HG02840 (cell line): Measurements from ENCODE around the gene VSIG2.

Source experiments
- ATAC-seq: cut with Tn5 transposase; IDR thresholded peaks from one replicate; pipeline ENCODE4 v1.9.1; 2021; ENCODE audit warnings: mild to moderate bottlenecking, moderate library complexity, moderate number of reproducible peaks; ENCODE audit not compliant: unreplicated experiment, low FRiP score

VSIG2 gene

DNA sequence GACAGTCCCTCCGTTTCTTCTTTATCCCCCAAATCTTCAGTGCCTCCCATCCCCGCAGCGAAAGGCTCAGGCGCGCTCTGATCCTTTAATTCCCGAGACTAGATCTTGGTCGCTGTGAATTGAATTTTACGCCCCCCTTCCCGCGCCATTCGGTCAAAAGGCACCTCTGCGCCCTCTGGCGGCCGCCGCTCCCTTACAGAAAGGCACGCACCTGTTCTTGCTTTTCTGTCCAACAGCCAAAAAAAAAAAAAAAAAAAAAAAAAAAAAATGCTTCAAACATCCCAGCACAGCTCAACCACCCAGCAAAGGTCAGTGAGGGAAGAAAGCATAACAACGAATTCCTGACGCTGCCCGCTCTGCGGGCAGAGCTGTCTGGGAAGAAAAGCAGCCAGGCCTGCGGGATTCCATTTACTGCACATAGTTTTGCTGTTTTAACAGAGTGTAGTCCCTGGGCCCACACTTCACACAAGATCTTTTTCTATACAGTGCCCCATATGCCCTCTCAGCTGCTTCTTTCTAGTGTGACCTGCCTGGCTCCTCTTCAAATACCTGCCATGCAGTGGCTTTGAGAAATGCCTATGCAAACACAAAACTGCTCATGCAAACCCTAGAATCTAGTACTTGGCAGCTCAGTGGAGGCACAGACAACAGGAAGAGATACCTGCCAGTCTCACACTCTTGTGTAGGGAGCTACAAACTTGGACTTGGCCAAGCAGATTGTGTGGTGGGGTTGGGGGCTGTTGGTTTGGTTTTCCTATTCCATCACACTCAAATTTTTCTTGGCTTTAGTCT, 11.3 kb upstream of the VSIG2 start:
- peak; percentile 31 for ATAC-seq

DNA sequence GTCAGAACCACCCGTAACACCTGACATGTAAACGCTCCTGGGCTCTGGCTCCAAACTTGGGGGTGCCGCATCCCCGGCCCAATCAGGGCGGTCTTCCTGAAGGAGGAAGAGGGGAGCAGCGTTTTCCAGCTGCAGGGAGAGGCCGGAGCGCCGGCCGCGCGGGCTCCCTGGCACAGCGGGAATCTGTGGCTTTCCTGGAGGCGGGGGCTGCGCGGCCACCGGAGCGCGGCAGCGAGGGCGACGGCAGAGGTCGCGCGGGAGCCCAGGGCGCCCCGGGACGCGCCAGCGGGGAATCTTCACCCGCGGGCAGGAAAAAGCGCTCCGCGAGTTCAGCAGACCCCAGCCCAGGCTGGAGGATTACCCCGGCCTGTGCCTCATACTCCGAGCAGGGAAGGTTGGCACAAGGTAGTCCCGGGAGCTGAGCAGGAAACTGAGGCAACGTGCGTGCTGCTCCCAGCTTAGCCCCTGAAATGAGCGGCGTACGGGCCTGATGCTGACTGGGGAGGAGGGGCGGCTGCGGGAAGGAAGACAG, 10.6 kb upstream of the VSIG2 start:
- peak; percentile 15 for ATAC-seq

DNA sequence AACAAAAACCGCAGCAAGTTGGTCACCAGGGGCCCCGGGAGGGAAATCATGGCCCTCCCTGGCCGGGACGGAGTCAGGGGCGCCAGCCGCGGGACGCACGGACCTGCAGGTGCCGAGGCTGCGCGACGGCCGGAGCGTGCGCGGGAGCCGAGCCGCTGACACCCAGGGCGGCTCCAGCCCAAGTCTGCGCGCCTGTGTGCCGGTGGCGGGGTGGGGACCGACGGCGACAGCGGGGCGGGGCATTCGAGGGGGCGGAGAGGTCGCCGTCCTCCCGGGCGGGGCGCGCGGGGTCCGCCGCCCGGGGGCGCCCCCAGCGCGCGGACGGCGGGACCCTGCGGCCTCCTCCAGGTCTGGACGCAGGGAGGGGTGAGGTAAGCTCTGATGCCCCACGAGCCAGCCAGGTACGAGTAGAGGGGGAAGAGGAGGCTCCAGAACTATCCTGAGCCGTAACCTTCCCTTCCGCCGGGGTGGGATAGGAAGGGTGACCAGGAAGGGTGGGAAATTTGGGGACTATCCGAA, 10.1 kb upstream of the VSIG2 start, which contains the start of gene ESAM:
Gene ESAM (minus strand): TSS at position 186 of the 519 bp plus-strand sequence. CDS start 136 bp downstream, at position 50.
- ATAC-seq, result peak; percentile 49

DNA sequence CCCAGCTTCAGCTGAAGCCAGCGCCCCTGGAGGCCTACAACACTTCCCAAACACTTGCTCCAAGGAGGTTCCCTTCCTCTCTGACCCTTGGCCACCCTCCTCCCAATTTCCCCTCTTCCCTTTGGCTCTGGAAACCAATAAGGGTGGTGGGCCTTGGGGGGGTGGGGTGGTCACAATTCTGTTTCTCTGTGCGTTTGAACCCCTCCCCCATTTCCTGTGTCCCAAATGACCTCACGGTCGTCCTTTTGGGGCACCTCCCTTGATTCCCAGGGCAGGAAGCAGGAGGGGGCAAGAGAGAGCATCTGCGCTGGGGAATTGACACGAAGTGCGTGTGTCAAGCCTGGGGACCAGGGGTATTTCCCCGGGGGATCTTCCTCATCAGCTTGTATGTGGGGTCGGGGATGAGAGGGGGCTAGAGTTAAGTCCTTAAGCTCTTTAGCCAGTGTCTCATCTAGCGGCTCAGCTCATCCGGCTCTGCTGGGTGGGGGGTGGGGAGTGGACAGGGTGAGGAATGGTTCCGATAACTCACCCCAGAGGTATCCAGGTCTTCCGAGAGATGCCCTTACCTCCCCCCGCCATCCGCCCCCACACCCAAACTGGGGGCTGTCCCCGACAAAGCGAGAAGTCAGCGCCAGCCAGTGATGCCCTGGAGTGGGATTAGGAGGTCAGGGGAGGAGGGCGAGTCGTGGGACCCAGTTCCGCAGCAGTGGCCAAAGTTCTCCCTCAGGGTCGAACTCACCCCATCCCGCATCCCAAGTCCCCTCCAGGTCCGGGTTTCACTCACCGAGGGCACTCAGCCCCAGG, 9.4 kb upstream of the VSIG2 start:
- ATAC-seq, result peak; percentile 5

DNA sequence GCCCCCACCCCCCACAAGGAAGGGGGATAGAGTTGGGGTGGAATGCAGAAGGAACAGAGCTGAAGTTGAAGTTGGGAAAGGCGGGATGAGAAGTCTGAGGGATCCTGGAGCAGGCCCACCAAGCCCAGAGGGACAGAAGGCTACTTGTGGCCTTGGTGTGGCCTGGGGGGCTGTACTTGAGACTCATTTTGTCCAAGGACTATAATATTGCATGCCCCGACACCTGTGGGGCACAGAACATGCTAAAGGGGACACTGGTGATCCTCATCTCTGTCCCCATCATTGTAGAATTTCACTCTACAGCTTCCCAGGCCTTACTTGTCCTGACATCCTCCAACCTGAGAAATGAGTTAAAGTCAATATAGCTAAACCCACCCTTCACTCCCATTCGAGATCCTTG, 8.8 kb upstream of the VSIG2 start:
- no peak for ATAC-seq

DNA sequence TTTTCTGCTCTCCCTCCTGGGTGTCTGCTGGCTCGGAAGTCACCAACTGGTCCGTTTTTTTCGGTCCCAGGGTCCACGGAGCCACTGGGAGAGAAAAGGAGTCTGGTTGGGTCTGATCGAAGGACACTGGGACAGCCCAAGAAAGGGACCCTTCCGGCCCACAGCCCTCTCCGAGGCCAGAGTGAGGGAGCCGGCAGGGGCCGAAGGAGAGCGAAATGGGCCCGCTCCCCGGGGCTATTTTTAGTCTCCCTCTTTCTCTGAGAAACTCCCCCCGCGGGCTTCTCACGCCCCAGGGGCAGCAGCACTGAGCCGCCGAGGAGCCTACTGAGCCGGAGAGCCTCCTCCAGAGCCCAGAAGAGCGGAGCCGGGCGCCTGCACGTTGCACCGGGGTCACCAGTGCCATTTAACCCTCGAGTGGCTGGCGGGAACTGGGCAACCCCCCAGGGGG, 8.2 kb upstream of the VSIG2 start:
- ATAC-seq, result no peak

DNA sequence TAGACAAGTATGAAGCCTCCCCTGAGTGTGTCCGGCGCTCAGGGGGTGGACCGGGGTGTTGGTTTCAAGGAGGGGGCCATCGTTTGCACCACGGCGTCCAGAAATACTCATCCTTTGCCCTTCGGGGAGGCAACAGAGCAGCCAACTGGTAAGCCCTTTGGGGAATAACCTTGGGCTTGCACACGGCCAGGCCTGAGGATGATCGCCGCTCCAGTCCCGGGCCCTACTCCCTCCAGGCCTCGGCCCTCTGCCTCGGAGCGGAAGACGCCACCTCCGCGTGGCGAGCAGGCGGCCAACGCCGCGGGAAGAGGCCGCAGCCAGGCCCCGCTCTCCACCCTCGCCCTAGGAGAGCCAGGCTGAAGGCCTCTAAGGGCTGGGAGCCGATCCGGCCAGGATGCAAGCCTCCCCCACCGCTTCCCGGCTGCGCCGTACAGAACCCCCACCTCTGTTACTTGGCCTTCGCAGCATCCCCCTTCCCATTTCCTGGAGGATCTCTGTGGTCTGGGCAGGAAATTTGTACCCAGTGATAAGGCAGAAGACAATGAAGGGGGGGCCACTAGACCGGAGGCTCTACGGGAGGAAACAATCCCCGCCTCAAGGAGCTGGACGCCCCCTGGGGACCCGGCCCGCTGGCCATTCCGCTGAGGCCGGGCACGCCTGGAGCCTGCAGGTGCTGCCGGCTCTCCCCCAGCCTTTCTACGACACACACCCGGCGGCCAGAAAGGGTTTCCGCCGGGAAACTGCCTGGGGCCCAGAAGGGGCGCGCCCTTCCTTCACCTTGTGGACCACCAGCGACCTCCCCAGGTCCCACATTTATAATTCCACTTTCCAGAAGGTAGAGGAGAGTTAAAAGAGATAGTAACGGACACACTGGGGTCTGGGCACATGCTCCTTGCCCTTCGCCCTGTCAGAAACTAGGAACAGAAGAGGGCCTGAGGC, 7.5 kb upstream of the VSIG2 start:
- no peak for ATAC-seq

DNA sequence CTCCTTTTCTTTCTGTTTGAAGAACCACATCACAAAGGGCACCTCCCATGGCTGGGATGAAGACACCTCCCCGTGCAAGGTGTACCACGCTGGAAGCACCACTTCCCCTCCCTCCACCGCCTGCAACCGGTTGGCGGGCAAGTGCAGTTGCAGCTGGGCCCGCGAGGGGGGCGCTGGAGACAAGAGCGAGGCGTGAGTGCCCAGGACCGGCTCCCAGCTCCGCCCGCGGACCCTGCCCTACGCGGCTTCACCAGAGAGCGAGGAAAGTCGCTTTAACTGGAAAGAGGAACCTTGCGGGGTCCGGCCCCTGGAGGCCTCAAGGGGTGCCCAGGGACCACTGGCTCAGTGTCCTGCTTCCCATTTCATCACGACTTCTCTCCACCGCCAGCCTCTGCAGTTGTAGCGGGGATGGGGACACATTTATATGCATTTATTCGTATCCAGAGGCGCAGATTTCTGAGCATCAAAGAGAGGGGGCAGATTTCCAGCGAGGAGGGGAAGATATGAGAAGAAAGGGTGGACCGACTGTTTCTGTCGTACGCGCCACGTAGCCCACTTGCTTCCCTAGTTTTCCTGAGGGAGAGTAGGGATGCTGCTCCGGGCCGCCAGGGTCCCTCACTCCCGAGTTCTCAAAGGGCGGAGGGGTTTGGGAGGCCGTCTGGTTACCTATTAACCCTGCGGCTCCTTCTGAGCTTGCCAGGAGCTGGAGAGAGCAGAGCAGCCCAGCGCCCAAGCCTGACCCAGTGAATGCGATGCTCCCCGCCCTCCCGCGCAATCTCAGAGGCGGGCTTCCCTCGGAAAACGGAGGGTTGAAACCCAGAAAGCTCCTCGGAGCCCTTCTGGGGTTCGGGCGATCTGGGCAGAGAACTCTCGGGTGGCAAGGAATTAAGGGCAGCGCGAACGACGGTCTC, 6.6 kb upstream of the VSIG2 start:
- peak; percentile 29 for ATAC-seq

DNA sequence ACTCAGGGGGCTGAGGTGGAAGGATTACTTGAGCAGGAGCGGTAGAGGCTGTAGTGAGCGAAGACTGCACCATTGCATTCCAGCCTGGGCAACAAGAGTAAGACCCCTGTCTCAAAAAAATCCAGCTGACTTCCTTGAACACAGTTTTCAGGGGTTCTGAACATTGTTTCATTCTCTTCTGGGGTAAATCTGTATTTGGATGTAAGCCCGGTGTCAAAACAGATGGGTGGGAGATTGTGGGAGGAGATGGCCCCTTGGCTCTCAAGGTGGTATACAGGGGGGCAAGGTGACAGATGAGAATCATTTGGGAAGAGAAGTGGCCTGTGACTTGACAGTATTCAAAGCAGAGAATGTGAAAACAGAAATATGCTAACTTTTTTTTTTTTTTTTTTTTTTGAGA, 5.3 kb upstream of the VSIG2 start:
- ATAC-seq, result no peak

DNA sequence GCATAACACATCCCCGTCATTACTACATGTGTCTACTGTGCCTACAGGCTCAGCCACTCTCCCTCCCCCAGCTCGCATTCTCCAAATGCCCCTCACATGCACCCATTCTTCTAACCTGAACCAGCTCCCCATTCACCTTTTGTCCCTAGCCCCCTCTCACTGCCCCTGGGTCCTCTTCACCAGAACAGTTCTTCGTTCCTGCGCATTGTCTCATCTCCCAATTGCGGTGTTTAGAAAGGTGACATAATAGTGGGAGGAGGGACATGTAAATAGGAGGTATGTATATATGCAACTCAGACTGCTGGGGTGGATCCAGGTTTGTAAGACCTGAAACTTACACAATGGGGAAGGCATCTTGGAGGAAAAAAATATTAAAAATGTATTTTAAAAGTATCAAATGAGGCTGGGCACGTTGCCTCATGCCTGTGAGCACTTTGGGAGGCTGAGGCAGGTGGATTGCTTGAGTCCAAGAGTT, 4.7 kb upstream of the VSIG2 start:
- ATAC-seq, result no peak

DNA sequence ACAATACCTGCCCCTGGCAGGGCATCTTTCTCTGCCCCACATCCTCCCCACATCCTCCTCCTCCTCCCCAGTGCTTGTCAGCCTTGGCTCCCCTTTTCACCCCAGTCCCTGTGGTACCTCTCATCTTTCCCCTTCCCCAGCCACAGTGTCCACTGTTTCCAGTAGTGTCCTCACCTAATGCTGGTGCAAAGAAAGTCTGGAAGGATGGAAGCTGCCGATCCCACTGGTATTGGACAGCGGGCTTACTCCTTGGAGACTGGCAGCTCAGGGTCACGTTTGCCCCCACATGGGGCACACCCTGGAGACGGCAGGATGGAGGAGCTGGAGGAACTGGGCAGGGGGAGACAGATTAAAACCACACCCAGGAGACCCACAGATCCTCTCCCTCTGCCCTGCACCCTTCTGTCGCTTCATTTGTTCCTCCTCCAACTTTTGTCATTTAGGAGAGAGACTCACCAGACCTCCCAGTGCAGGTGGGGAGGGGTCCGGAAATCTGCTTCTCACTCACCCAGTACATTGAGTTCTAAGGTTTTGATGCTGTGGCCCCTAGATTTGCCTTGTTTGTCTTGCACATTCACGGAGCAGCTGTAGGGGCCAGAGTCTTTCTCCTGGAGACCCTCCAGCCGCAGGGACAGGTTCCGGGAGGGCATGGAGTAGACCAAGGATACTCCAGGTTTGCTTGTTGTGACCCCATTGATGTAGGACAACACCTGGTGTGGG, 4.1 kb upstream of the VSIG2 start:
- no peak for ATAC-seq

DNA sequence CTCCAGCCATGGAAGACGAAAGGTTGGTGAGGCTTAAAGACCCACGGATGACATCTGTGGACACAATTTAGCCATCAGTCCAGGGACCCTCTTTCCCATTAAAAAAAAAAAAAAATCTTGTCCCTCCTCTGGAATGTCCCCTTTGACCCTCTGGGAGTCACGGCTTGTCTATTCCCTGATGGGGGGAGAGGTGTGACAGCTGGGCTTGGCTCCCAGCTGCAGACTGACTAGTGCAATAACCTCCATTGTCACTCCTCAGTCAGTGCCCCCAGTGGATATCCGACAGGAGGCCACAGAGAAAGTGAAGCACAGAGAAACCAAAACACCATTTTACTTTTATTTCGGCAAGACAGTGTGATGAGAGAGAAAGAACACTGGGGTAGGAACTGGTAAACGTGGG, 2.7 kb upstream of the VSIG2 start:
- ATAC-seq, result no peak

DNA sequence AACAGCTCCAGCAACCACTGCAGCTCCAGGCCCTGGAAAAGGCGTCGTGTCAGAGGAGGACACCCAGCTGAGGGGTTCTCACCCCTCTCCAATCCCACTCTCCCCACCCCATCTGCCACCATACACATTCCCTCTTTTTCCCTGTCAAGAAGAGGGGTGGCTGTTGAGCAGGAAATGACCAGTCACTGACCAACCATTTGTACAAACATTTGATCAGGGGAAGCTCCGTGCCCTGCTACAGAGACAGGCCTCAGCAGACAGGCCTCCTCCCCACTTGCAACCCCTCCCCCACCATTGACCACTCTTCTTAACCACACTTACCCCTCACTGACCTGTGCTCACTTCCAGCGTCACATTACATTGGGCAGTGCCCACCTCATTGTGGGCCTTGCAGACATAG, 2.3 kb upstream of the VSIG2 start:
- no peak for ATAC-seq

DNA sequence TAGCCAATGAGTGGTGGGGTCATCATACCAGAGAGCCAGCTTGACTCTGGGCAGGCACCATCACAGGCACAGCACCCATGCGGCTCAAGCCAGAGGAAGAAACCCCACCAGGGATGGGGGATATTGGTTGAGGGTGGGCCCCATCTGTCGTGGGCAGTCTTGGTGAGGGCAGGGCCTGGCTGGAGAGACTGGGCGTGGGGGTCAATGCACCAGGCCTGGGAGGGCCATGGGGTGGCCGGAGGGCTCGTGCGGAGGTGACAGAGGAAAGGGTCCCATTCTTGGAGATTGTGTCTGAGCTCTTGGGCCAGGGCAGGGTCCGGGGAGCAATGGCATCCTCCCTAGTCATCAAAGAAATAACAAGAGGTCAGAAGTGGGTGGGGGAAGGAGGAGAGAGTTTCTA, 1.6 kb upstream of the VSIG2 start:
- ATAC-seq, result no peak

DNA sequence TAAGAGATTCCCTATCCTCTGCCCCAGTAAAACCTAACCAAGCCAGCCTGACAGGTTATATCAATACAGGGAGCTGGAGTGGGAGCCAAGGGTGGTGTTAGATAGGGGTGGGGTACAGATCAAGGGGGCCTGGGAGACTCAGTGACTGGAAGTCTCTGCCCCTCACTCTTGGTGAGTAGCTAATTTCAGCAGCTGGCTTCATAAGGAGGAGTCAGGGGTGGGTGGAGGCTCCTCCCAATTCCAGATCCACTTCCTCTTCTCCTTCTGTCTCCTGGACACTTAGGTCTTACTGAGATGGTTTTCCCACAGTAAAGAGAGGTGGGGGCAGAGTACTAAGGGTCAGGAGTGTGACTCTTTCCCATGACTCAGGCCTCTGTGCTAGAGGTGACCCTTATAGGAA, 1.1 kb upstream of the VSIG2 start:
- ATAC-seq, result no peak

DNA sequence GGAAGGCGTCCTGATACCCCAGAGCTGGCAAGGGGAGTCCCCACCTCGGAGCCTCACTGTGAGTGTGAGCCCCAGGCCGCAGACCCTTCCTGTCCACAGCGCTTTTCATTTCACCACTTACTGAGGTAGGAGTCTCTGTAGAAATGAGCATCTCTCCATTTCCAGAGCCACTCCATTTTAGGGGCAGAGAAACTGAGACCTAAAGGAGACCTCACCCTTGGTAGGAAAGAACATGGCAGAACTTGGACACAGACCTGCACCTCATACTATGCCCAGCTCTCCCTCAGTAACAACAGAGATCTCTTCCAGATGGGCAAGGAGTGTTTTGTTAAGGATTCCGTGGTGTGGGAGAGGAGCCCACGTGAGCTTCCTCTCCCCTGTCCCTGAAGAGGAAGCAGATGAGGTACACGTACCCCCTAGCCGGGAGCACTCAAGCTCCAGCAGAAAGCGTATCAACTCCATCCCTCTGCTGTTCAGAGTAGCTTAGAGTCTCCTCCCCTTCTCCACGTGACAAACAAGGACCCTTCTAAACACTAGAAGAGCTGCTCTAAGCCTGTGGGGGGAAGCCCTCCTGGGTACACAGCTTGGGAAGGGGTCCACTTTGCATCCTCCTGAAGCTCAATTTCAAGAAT, 532 bp upstream of the VSIG2 start:
- ATAC-seq, result no peak

DNA sequence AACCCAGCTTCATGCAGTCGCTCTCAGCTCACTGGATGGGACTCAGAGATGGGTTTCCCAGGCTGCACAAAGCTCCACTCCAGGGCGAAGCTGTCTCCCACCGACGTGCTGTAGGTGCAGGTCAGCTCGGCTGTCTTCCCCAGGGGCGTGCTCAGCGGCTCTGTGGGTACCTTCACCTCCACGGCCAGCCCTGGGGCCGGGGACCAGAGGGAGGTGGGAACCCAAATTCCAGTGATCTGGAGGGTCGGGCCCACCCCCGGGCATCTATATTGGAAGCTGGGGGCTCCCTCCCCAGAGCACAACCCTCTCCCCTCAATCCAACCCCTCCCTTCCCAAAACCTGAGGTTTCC, 689 bp downstream of the VSIG2 start:
- no peak for ATAC-seq

DNA sequence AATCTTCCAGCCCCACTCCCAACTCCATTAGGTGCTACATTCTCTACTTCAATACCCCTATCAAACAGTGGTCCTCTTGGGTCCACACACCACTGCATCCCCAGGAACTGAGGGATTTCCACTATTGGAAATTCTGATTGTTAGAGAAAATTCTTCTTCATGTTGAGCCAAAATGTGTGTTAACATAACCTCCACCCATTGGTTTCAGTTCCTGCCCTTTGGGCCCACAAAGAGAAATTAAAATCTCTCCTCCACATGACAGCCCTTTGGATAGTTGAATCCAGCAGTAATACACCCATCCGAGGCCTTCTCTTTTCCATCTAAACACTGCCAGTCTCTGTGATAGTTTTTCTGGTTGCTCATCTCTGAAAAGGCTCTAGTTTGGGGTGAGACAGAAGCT, 2.1 kb downstream of the VSIG2 start:
- no peak for ATAC-seq
